ENCODE measurements around the gene RFXAP.

Gene RFXAP

DNA sequence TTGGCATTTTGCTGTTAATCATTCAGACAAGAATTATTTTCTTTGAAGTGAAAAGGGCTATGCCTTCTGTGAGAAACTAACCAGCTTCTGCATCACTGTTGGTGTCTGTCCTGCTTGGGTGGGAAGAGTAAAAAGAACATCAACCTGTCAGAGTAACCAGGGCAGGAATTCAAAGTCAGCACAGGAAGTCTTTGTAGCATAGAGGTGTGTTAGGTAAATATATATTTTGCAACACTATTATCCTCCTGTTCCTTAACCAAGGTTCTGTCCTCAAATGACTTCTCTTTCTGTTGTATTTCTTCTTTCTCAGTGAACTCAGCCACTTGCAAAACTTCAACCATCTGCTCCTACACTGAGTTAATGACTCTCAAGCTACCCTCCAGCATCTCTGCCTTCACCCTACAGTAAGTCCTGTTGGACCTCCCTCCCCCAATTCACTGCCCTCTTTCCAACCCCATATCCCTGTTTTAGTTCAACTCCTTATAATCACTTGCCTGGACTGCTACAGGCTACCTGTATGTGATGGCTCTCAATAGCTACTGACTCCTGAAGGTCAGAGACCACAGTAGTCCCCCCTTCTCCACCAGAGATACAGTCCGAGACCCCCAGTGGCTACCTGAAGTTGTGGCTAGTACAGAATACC, 51.1 kb downstream of the RFXAP start:
- DNase-seq: no peak

DNA sequence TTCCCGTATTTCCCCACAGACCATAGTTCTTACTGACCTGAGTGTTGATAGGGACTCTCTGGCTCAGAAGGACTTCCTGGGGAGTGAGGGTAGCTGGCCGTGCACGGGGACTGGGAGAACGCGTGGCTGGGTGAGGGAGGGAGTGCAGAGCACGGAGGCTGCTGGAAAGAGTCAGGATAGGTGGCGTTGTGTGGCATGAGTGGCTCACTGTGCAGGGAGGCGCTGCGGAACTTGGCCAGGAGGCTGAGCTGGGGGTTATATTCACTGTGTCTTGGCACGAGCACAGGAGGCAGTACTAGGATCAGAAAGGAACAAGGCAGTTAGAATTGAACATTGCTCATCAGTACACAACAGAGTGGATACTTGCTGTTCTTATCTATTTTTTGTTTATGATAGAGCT, 53.6 kb downstream of the RFXAP start:
- DNase-seq: no peak

DNA sequence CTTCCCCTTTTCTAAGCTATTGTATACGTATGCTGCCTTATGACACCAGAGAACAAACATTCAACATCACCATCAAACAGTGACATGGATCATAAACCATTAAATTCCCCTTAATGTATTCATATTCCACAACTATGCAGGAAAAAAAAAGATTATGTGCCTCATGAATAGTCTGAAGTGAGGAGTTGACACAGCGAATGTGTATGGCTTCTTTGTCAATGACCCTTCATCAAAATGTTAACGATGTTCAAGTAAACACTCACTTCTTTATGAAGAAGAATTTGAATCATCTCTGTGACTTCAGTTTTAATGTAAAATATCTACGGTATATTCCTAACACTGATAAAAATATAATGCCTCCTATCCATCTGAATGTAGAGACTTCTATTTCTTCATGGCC, 56.4 kb downstream of the RFXAP start:
- no peak for DNase-seq

DNA sequence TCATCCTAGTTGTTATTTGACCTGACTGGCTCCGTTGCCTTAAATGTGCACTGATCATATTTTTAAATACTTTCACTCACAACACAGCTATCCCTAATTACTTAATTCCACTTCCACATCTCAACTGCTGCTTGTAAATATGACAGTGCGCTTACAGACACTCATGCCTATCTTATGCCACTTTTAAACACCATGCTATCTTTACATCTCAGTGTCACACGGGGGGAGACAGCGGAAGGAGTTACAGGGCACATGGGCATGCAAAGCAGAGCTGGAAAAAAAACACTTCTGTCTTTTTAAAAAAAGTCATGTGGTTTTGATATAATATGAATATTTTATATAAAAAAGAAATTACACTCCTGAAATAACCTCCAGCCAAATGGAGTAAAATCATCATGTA, 56.9 kb downstream of the RFXAP start:
- DNase-seq: no peak

Measured in right hindlimb (tissue), 1 donor.